HCEC 1CT (cell line): ENCODE results near the gene BMF.
"Not testable (repeated sequence)": the region's sequence is repeated elsewhere in the genome, so short reads cannot be mapped to it uniquely, and the experiment has no call there.

Source experiments
- DNase-seq: peaks from one replicate; pipeline ENCODE4 v3.0.0-alpha.2; 2017

BMF gene

GRCh38 chr15:40085266-40085665 is 23.4 kb downstream of the BMF start:
- DNase-seq = no peak

- DNase-seq = no peak
Measured at GRCh38 chr15:40084650-40085049, 24.0 kb downstream of the BMF start.

- DNase-seq = no peak
Measured at GRCh38 chr15:40082195-40082883, 26.3 kb downstream of the BMF start.

GRCh38 chr15:40081691-40082194 is 26.9 kb downstream of the BMF start:
- peak; percentile 61 for DNase-seq

- no peak for DNase-seq
Measured at GRCh38 chr15:40080847-40081246, 27.8 kb downstream of the BMF start.

GRCh38 chr15:40080104-40080503 is 28.6 kb downstream of the BMF start:
- DNase-seq = no peak

- DNase-seq = no peak
Measured at GRCh38 chr15:40079456-40079855, 29.2 kb downstream of the BMF start.

- no peak for DNase-seq
Measured at GRCh38 chr15:40075298-40076044, 33.2 kb downstream of the BMF start.

GRCh38 chr15:40074656-40075055 is 34.0 kb downstream of the BMF start:
- not testable (repeated sequence) for DNase-seq

- DNase-seq = not testable (repeated sequence)
Measured at GRCh38 chr15:40073716-40074490, 34.8 kb downstream of the BMF start.

- DNase-seq = no peak
Measured at GRCh38 chr15:40072216-40072990, 36.3 kb downstream of the BMF start.

- no peak for DNase-seq
Measured at GRCh38 chr15:40070608-40071218, 38.0 kb downstream of the BMF start.

GRCh38 chr15:40070166-40070557 is 38.5 kb downstream of the BMF start:
- DNase-seq = no peak

- no peak for DNase-seq
Measured at GRCh38 chr15:40069178-40070165, 39.2 kb downstream of the BMF start.

- no peak for DNase-seq
Measured at GRCh38 chr15:40067921-40068624, 40.6 kb downstream of the BMF start.

- DNase-seq = no peak
Measured at GRCh38 chr15:40066589-40066988, 42.1 kb downstream of the BMF start.

GRCh38 chr15:40065166-40065565 is 43.5 kb downstream of the BMF start:
- no peak for DNase-seq

GRCh38 chr15:40064231-40064894 is 44.3 kb downstream of the BMF start:
- DNase-seq = peak; percentile 77

GRCh38 chr15:40063563-40064011 is 45.1 kb downstream of the BMF start:
- DNase-seq = peak; percentile 88
